ENCODE data around the gene NFRKB.
"Not testable (repeated sequence)": the region's sequence is repeated elsewhere in the genome, so short reads cannot be mapped to it uniquely, and the experiment has no call there.

Gene NFRKB

DNA sequence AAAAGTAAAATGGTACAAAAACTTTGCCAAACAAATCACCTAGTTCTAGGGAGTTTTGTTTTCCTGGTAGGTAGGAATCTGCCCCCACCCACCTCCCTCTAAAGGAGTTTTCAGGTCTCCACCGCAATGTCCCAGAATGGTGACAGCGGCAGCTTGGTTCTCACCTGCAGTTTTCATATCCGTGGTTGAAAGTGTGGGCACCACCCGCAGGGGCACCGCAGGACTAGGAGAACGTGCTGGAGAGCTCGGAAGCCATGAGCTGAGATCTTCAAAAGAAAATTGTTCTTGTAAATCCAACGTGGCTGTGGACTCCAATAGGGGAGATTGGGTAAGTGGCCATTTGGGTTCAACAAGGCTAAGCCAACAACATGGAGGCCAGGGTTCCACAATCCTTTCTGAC, 10.8 kb downstream of the NFRKB start:
- TF ChIP-seq, protein P1, sequence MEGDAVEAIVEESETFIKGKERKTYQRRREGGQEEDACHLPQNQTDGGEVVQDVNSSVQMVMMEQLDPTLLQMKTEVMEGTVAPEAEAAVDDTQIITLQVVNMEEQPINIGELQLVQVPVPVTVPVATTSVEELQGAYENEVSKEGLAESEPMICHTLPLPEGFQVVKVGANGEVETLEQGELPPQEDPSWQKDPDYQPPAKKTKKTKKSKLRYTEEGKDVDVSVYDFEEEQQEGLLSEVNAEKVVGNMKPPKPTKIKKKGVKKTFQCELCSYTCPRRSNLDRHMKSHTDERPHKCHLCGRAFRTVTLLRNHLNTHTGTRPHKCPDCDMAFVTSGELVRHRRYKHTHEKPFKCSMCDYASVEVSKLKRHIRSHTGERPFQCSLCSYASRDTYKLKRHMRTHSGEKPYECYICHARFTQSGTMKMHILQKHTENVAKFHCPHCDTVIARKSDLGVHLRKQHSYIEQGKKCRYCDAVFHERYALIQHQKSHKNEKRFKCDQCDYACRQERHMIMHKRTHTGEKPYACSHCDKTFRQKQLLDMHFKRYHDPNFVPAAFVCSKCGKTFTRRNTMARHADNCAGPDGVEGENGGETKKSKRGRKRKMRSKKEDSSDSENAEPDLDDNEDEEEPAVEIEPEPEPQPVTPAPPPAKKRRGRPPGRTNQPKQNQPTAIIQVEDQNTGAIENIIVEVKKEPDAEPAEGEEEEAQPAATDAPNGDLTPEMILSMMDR (IDR thresholded peaks at IDR 0.05; ENCODE audit: control extremely low read depth, extremely low read depth, low read depth, missing control alignments) = no peak
- no peak for DNase-seq (ENCODE audit: extremely low spot score)
- POLR2A ChIA-PET = no interaction called here
- CTCF ChIA-PET = interaction anchor here (0.8 kb wide), 1 partner anchor 25 kb away, joined by 3 read pairs; no protein-coding TSS in a partner anchor

DNA sequence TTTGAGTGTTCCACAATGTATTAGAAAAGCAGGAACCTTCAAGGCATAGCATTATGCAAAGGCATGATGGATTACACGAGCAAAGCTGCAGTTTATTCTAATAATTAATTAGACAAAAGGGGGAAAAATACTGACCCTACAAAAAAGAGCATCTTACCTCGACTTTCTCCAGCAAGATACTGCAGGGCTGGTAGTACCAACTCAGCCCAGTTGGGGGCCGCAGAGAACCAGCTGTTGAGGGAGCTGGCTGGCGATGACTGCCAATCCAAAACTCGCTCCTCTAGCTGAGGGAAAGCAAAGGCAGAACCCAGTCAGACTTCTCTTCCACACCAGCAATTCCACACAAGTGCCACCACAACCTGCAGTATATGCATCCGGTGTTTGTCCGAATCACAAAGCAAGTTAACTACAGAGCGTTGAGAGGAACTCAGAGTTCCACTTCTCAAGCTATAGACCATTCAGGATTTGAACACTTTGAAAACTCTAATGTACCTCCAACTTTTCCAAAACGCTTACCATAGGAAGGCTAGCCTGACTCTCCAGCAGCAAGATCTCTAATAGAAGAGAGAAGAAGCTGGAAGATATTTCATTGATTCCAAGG, 13.7 kb downstream of the NFRKB start:
- CTCF ChIA-PET = interaction anchor here (0.8 to 2.8 kb wide), 9 partner anchors 8 to 250 kb away, joined by 3 to 17 read pairs (median 3); no protein-coding TSS in a partner anchor
- peak; percentile 31 for DNase-seq (ENCODE audit: extremely low spot score)
- POLR2A ChIA-PET = no interaction called here
- TF ChIP-seq, protein P1 (IDR thresholded peaks at IDR 0.05; ENCODE audit: control extremely low read depth, extremely low read depth, low read depth, missing control alignments) = peak; percentile 23

- DNase-seq (ENCODE audit: extremely low spot score) = no peak
- ChIA-PET POLR2A (no interaction called here), CTCF (no interaction called here)
- TF ChIP-seq, protein P1 (IDR thresholded peaks at IDR 0.05; ENCODE audit: control extremely low read depth, extremely low read depth, low read depth, missing control alignments) = no peak
These were observed 15.1 kb downstream of the NFRKB start for GRCh38 chr11:129880311-129880710.

GRCh38 chr11:129871914-129872313, 23.5 kb downstream of the NFRKB start:
- no peak for DNase-seq (ENCODE audit: extremely low spot score)
- ChIA-PET CTCF (no interaction called here), POLR2A (no interaction called here)
- TF ChIP-seq, protein P1 (IDR thresholded peaks at IDR 0.05; ENCODE audit: control extremely low read depth, extremely low read depth, low read depth, missing control alignments) = no peak

GRCh38 chr11:129868626-129869025, 26.8 kb downstream of the NFRKB start:
- DNase-seq (ENCODE audit: extremely low spot score); POLR2A ChIA-PET; CTCF ChIA-PET: not testable (repeated sequence)

DNA sequence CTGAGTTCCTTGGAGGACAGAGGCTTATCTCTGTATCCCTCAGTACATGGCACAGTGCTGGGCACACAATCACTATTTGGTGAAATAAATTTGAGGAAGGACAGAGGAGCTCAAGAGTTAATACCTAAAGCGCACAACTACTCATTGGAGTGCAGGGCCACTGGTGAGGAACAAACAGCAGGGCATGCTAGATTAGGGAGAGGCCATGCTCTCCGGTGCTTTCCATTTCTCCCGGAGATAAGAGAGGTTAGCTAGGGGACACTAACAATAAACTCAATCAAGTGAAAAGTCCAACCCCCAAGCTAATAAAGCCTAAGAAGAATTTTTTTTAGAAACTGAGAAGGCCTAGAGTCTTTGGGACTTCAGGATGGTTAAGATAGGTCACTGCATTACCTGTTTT, 29.1 kb downstream of the NFRKB start:
- ChIA-PET CTCF (no interaction called here), POLR2A (no interaction called here)
- DNase-seq (ENCODE audit: extremely low spot score) = no peak
- TF ChIP-seq, protein P1 (IDR thresholded peaks at IDR 0.05; ENCODE audit: control extremely low read depth, extremely low read depth, low read depth, missing control alignments) = no peak

DNA sequence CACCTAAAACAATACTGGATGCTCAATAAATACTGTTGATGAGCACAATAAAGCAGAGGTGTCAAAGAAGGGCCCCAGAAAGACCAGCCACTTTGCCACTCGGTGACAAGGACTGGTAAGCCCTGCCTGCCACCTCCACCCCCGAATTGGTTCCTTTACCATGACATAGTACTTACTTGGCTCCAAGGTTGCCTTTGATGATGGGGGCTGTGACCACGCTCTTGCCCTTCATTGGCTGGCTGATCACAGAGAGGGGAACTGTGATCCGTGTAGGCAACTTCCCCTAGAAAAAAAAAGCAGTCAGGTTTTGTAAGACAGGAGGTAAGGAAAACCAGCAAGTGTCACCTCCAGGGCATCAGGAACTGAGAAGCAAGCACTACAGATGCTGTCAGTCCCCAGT, 29.7 kb downstream of the NFRKB start:
- CTCF ChIA-PET = interaction anchor here (1.4 kb wide), 1 partner anchor 8 kb away, joined by 4 read pairs; no protein-coding TSS in a partner anchor
- DNase-seq (ENCODE audit: extremely low spot score) = no peak

More for the DNA sequence above, 29.7 kb downstream of the NFRKB start:
- POLR2A ChIA-PET = no interaction called here
- TF ChIP-seq, protein P1 (IDR thresholded peaks at IDR 0.05; ENCODE audit: control extremely low read depth, extremely low read depth, low read depth, missing control alignments) = no peak
